Measurements from ENCODE around the gene BTBD9. TPM values are rescaled to one million over a fixed set of nuclear protein-coding genes. Genes with fewer than 3 reads are reported as not detected.

The BTBD9 gene
- total and polyA plus RNA-seq, 9 of the 15 experiments (the other 6 are each of a cell fraction or from before 2014, with no cell fraction given) = 0.08 to 1.6 (median 0.58) TPM

- H3K27me3 ChIP-seq (ENCODE audit: control insufficient read depth in 2 of 2, insufficient read depth in 2 of 2, low read length in 2 of 2) = peaks cover 7 to 11% of the 10 kb centered on the region in 2 experiments; a peak in 4 of 5 replicates
- FAIRE-seq = no peak
- no peak overlapping the region for H3K4me3 ChIP-seq
- DNase-seq (ENCODE audit: extremely low read depth in 1 of 4, low spot score in 3 of 4) = peak in 2 of 4 experiments; percentile 6 to 9
- H4K20me1 ChIP-seq (replicated peaks; ENCODE audit: control insufficient read depth, insufficient read depth, low read length) = no peaks in the 10 kb centered on the region
- no peak overlapping the region for H3K27ac ChIP-seq (ENCODE audit: extremely low read depth, low read depth, low read length)
- no peak overlapping the region for H3K4me2 ChIP-seq (ENCODE audit: insufficient read depth, low read length)
- under 1% methylated on average over 6 of the region's 6 CpGs for WGBS (ENCODE audit: insufficient coverage, low coverage, missing lambda C conversion rate)
- intact Hi-C loops (cut with micrococcal nuclease) (no loop called here), in situ Hi-C loops (cut with MboI) (no loop called here)
- H3K79me2 ChIP-seq (ENCODE audit: control insufficient read depth, insufficient read depth, low read length) = no peaks in the 10 kb centered on the region
- ChIA-PET CTCF (ENCODE audit: low intra/inter-chr PET ratio) (no interaction called here), POLR2A (interaction anchor here (0.8 to 1.0 kb wide), 3 partner anchors 10 to 17 kb away, joined by 3 to 4 read pairs (median 3); no protein-coding TSS in a partner anchor)
- H3K4me1 ChIP-seq (replicated peaks in 1 of 2; ENCODE audit: control insufficient read depth in 2 of 2, insufficient read depth in 2 of 2, low read length in 2 of 2) = no peaks in the 10 kb centered on the region
- TF ChIP-seq RFX7 (CRISPR knock-in tag; IDR thresholded peaks at IDR 0.05) = no peak
- TF ChIP-seq ZNF75A (CRISPR knock-in tag; IDR thresholded peaks at IDR 0.05) = no peak
- no peak for TF ChIP-seq ELF2 (CRISPR knock-in tag; IDR thresholded peaks at IDR 0.05)
- TF ChIP-seq NRF1 (conservative IDR thresholded peaks at IDR 0.05 in 1 of 2, IDR thresholded peaks at IDR 0.05 in 1 of 2) = 0 out of 4 replicates have a peak, but pooled peaks of 1 of the 2 experiments have one; percentile 8
- no peak for TF ChIP-seq KLF10 (CRISPR knock-in tag; IDR thresholded peaks at IDR 0.05)
- TF ChIP-seq DPF2 (IDR thresholded peaks at IDR 0.05) = peak; percentile 37; the same call in 1 of the 2 replicates
- TF ChIP-seq, protein P1, sequence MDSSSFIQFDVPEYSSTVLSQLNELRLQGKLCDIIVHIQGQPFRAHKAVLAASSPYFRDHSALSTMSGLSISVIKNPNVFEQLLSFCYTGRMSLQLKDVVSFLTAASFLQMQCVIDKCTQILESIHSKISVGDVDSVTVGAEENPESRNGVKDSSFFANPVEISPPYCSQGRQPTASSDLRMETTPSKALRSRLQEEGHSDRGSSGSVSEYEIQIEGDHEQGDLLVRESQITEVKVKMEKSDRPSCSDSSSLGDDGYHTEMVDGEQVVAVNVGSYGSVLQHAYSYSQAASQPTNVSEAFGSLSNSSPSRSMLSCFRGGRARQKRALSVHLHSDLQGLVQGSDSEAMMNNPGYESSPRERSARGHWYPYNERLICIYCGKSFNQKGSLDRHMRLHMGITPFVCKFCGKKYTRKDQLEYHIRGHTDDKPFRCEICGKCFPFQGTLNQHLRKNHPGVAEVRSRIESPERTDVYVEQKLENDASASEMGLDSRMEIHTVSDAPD (CRISPR knock-in tag; IDR thresholded peaks at IDR 0.05) = no peak
- 0 out of 2 replicates have a peak, but pooled peaks have one; percentile 43 for TF ChIP-seq CREM (IDR thresholded peaks at IDR 0.05; ENCODE audit: low read depth)
- TF ChIP-seq NCOA2 (IDR thresholded peaks at IDR 0.05; ENCODE audit: partially characterized antibody in 2 of 2) = no peak
- peak; percentile 73 for TF ChIP-seq NFE2 (IDR thresholded peaks at IDR 0.05; ENCODE audit: low read depth)
- peak; percentile 31; the same call in 1 of the 2 replicates for TF ChIP-seq FOSL1 (tag; conservative IDR thresholded peaks at IDR 0.05)
- TF ChIP-seq SPI1 (IDR thresholded peaks at IDR 0.05; ENCODE audit: borderline replicate concordance, low read depth, low read length) = peak; percentile 45; the same call in 1 of the 2 replicates
- no peak for TF ChIP-seq RBM39 (optimal IDR thresholded peaks at IDR 0.05; ENCODE audit: low read depth, low read length)
- no peak for TF ChIP-seq NR2F6 (CRISPR knock-in tag; IDR thresholded peaks at IDR 0.05)
- no peak for TF ChIP-seq CEBPG (CRISPR knock-in tag; IDR thresholded peaks at IDR 0.05)
- peak in 1 of 2 experiments; percentile 22; a peak in 1 of 4 replicates for TF ChIP-seq CEBPG (tag; conservative IDR thresholded peaks at IDR 0.05 in 1 of 2, IDR thresholded peaks at IDR 0.05 in 1 of 2)
- no peak for TF ChIP-seq ERF (CRISPR knock-in tag; IDR thresholded peaks at IDR 0.05)
- no peak for TF ChIP-seq ZBTB8A (IDR thresholded peaks at IDR 0.05; ENCODE audit: partially characterized antibody)
- no peak for TF ChIP-seq ZNF384 (IDR thresholded peaks at IDR 0.05; ENCODE audit: low read depth, low read length)
- no peak overlapping the region for H2AFZ ChIP-seq (ENCODE audit: low read depth, low read length)
- no peaks in the 10 kb centered on the region for H3K9me1 ChIP-seq (ENCODE audit: control insufficient read depth, insufficient read depth, low read length)
- no peak overlapping the region for H3K9ac ChIP-seq (ENCODE audit: insufficient read depth in 1 of 2, low read depth in 2 of 2, low read length in 2 of 2)
- ATAC-seq = peak; percentile 77
- no peaks in the 10 kb centered on the region for H3K36me3 ChIP-seq (ENCODE audit: control insufficient read depth, insufficient read depth, low read length)
- BruUV-seq (replicated peaks) = no TSS peak
- H3K9me3 ChIP-seq (replicated peaks; ENCODE audit: control insufficient read depth, insufficient read depth, low read depth, low read length) = no peaks in the 10 kb centered on the region
Observed at GRCh38 chr6:38443352-38444144, 196.2 kb downstream of the BTBD9 start.
